ENCODE data around the gene GDF7.

The GDF7 gene

GRCh38 chr2:20648206-20648605, 18.7 kb upstream of the GDF7 start:
- DNase-seq (ENCODE audit: low read depth, low spot score), result no peak
- in situ Hi-C loops (cut with HindIII; ENCODE audit: low sequenced_read_pairs), result no loop called here
- no peak for TF ChIP-seq CTCF (IDR thresholded peaks at IDR 0.05; ENCODE audit: low read depth, low read length)
- no peak overlapping the region for H3K4me3 ChIP-seq (ENCODE audit: low read depth, low read length)

GRCh38 chr2:20648831-20649230, 18.1 kb upstream of the GDF7 start:
- in situ Hi-C loops (cut with HindIII; ENCODE audit: low sequenced_read_pairs), result no loop called here
- DNase-seq (ENCODE audit: low read depth, low spot score), result no peak
- TF ChIP-seq CTCF (IDR thresholded peaks at IDR 0.05; ENCODE audit: low read depth, low read length), result no peak
- no peak overlapping the region for H3K4me3 ChIP-seq (ENCODE audit: low read depth, low read length)

DNA sequence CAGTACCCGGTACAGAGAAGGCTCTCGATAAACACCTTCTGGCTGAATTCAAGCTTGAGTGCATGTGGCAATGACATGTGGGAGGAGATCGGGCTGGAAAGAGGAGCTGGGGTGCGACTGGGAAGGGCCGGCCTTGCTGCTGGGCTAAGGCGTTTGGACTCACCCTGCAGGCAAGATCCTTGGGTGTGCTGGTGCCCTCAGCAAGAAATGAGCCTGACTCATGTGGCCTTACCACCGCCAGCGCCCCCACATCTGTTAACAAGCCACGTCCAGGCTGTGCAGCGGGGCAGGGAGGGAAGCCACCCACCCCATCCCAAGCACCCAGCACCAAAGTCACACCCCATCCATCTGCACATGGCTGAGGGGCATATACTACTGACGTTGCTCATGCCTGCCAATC, 17.4 kb upstream of the GDF7 start:
- TF ChIP-seq CTCF (IDR thresholded peaks at IDR 0.05; ENCODE audit: low read depth, low read length), result no peak
- no peak for DNase-seq (ENCODE audit: low read depth, low spot score)
- in situ Hi-C loops (cut with HindIII; ENCODE audit: low sequenced_read_pairs), result no loop called here
- no peak overlapping the region for H3K4me3 ChIP-seq (ENCODE audit: low read depth, low read length)

DNA sequence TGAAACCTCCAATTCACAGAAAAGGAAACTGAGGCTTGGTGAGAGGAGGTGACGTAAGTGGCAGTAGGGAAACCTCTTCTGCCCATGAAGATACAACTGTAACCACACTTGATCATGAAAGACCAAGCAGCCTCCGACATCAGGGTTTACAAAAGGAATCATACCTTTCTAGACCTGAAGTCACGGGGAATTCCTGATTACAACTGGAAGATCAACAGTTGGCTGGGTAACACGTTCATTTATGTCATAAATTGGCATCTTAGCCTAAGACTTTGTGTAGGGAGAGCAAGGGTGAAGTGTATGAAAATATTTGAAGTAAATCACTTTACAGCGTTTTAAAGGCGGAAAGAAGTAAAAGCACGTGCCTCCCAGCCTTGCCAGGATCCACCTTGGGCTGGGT, 17.0 kb upstream of the GDF7 start:
- DNase-seq (ENCODE audit: low read depth, low spot score), result no peak
- in situ Hi-C loops (cut with HindIII; ENCODE audit: low sequenced_read_pairs), result no loop called here
- peak overlapping the region; percentile 84 for H3K4me3 ChIP-seq (ENCODE audit: low read depth, low read length)
- no peak for TF ChIP-seq CTCF (IDR thresholded peaks at IDR 0.05; ENCODE audit: low read depth, low read length)

DNA sequence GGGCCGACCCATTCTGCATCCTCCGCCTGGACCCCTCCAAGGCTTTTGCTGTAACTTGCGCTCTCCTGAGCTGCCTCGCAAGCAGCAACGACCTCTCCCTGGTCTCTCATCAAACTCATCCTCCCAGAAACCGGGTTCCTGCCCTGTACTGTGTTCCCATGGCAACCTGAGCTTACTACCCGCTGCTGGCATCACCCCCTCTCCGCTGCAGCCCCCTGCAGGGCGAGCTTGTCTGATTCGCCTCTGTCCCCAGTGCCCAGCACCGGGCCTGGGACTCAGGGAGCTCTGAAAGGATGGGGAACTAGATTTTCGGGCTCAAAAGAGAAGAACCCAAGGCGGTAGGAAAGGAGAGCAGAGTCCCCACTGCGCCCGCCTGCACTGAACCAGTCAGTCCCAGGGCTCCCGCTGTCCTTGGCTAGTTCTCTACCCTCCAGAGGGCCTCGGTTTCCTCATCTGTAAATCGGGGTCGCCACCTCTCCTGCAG, 16.5 kb upstream of the GDF7 start:
- TF ChIP-seq CTCF (IDR thresholded peaks at IDR 0.05; ENCODE audit: low read depth, low read length), result no peak
- in situ Hi-C loops (cut with HindIII; ENCODE audit: low sequenced_read_pairs), result no loop called here
- DNase-seq (ENCODE audit: low read depth, low spot score), result no peak
- peak overlapping the region; percentile 84 for H3K4me3 ChIP-seq (ENCODE audit: low read depth, low read length)

GRCh38 chr2:20650877-20651730, 15.8 kb upstream of the GDF7 start, which contains the start of gene HS1BP3:
TSS of gene HS1BP3 (minus strand) at chr2:20651098. CDS start at chr2:20651063, 35 bp downstream.
- in situ Hi-C loops (cut with HindIII; ENCODE audit: low sequenced_read_pairs), result no loop called here
- TF ChIP-seq CTCF (IDR thresholded peaks at IDR 0.05; ENCODE audit: low read depth, low read length), result peak; percentile 65
- DNase-seq (ENCODE audit: low read depth, low spot score), result peak; percentile 64
- peak within 1 kb of the TSS; percentile 84 for H3K4me3 ChIP-seq (ENCODE audit: low read depth, low read length)

All from astrocyte of the spinal cord (primary cell).